ENCODE data around the gene HDDC2.

HDDC2 gene, protein sequence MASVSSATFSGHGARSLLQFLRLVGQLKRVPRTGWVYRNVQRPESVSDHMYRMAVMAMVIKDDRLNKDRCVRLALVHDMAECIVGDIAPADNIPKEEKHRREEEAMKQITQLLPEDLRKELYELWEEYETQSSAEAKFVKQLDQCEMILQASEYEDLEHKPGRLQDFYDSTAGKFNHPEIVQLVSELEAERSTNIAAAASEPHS

DNA sequence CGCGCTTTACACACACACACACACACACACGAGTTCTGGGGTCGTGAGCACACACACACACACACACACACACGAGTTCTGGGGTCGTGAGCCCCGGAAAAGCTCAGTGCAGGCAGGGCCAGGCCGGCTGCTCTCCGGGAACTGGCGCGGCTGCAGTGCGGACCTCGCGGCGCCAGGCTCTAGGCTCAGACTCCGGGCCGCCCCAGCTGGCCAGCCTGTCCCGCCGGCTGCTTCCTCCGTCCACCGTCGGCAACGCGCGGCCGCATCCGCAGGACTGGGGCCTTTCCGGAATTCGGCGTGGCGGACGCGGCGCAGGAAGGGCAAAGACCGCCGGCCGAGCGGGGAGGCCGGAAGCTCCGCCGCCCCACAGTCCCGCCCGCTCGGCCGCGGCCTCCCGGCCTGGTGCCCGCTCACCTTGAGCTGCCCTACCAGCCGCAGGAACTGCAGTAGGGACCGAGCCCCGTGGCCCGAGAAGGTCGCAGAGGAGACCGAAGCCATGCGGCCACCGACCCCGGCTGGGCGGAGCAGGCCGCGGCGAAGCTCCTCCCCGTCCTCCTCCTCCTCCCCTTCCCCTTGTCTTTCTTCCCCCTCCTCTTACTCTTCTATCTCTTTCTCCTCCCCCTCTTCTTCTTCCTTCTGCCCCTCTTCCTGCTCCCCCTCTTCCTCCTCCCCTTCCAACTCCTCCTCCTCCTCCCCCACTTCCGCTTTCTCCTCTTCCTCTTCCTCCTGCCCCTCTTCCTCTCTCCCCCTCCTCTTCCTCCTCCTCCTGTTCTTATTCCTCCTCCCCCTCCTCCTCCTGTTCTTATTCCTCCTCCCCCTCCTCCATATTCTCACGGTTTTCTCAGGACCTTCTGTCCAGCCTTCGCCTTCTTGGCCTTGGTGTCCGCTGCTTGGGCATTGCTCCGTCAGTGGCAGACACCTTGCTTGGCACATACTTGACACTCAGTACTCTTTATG, at the start of gene HDDC2:
Gene HDDC2 (minus strand): TSS at position 533 of the 957 bp plus-strand sequence. CDS start 35 bp downstream, at position 498.
- DNase-seq = peak; percentile 36 to 43

DNA sequence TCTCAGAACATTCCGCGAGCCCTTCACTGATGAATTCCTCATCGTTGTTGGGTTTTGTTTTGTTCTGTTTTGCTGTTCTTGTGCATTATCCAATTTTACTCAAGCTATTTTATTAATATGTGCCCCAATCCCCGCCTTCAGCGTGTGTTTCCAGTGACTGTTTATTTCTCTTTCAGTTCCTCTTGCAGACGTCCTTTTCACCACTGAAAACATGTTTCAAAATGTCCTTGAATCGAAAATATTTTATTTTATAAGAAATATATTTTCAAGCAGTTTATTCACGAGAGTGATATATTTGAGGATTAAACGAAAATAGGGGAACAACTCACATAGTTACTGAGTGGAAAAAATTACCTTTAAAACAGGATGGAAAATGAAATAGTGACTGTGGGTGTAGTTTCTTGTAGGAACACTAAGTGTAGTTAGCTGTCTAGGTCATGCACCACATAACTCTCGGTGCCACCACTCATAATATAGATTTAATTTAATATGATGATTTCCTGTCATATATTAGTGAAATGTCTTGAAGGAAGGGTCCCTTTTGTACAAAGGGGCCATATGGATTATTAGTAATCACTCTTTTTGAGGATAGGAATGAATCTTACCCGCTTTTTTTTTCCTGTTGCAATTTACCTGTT, 45.3 kb upstream of the HDDC2 start:
- DNase-seq = no peak

DNA sequence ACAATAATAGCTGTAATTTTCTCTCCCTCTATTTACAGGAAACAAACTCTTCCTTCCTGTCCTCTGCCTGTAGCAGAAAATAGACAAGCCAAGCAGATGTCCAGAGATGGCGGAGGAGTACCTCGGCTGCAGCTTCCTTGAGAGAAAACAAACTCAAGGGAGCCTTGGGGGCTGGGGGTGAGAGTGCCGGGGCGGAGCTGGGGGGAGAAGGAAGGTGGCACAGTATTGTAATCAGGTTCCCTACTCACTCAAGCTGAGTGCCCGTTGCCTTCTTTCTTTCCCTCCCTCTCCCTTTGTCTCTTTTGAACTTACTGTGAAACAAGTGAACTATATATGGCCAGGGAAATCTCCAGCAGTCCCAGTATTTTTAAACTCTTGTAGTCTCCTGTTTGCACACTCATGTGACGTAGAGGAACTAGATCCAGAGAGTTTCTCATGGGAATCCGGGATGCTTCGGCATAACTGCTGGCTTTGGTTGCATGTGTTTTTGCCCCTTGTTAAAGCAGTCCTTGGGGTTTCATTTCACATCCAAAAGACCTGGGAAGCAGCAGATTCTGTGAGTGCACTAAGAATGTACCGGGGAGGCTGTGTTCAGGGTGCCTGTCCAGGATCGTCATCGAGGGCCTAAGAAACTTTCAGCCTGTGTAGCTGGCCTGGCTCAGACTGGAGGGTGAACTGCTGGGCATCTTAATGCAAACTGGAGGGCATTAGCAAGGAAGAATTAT, 44.6 kb upstream of the HDDC2 start:
- no peak for DNase-seq

DNA sequence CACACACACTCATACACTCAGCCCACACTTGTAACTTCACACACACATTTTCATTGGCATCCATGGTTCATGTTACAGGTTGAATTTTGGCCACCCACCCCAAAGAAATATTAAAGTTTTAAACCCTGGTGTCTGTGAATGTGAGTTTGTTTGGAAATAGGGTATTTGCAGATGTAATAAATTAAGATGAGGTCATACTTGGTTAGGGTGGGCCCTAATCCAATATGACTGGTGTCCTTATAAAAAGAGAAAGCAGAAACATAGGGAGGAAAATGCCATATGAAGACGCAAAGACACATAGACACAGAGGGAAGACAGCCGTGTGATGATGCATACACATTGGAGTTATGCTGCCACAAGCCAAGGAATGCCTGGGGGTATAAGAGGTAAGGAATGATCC, 39.7 kb upstream of the HDDC2 start:
- DNase-seq = no peak

DNA sequence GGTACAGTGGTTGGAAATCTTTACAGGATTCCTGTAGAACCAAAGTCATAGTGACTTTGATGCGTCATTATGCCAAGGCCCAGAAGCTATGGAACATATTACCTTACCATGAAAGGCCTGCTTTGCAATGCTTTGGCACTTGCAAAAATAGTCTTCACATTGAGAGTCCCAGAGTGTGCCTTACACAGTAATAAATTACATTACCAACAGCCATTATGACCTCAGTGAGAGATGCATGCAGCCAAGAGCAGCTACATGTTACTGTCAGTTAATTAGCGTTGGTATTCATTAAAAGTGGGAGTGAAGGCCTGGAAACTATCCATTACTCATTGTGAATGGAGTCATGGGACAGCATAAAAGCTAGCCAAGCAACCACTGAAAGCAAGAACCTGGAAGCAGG, 39.2 kb upstream of the HDDC2 start:
- DNase-seq = no peak

DNA sequence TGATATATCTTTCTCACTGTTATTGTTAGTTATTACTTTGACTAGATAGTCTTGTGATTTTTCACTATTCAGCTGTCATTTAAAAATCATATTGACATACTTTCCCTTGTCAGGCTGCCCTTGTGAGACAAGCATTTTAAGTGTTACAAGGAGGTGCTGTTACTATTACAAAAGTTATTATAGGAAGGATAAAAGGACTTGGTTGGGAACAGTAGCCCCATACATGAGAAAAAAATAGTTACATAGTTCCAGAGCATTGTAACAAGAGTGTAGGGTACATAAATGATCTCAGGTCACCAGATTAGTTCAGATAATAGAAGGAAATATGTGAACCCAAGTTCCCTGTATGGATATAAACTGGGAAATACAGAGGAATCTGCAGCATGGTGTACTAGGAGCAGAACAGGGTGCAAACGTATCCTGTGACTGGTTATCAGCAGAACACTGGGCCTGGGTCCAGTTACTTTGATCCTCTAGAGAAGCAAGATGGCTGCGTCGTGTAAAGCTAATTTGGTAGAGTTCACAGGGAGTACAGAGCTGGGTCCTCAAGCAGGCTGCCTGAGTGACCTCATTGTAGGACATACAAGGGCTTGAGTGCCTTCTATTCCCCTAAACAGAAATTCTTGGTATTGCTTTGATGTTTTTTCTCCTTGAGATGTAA, 38.5 kb upstream of the HDDC2 start:
- DNase-seq = no peak

DNA sequence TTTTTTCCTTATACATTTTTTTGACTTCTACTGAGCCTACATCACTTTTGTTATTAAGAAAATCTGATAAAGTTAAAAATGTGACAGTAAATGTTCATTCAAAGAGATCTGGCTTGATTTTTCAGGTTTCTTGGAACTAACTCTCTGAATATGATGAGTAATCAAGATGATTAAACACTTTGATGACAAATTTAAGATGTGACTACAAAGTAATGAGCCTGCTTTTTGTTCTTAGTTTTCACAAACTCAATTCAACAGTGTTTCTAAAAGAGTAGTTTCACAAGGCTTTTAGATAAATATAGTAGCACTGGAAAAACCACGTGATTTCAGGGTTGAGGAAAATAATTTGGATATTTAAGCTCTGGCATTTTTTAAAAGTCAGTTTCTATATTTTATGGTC, 37.9 kb upstream of the HDDC2 start:
- no peak for DNase-seq

DNA sequence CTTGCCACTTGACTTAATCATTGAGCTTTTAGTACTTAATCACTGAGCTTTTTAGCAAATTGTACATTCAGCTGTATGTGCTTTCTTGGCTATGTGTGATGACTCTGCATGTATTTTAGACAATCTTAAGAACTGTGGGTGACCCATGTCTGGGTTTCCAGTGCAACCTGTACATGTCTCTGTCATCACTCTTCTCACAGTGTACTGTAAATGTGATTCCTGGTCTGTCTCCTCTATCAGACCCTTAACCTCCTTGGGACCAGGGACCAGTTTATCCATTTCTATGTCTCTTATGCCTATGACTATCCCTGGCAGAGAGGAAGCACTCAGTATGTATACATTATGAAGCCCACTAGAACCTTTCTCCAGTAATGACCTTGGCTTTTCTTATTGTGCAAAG, 36.6 kb upstream of the HDDC2 start:
- no peak for DNase-seq

DNA sequence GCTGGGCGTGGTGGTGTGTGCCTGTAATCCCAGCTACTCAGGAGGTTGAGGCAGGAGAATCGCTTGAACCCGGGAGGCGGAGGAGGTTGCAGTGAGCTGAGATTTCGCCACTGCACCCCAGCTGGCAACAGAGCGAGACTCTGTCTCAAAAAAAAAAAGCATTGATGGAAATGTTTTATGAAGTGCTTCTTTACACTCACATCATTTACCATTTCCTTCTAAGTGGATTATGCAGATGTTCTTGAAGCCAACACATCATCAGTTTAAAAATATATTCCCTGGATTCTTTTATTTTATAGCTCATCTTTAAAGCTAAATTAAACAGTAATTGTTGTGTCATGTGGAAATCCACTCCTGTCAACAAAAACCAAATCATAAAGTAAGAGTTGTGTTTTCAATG, 35.9 kb upstream of the HDDC2 start:
- DNase-seq = no peak

DNA sequence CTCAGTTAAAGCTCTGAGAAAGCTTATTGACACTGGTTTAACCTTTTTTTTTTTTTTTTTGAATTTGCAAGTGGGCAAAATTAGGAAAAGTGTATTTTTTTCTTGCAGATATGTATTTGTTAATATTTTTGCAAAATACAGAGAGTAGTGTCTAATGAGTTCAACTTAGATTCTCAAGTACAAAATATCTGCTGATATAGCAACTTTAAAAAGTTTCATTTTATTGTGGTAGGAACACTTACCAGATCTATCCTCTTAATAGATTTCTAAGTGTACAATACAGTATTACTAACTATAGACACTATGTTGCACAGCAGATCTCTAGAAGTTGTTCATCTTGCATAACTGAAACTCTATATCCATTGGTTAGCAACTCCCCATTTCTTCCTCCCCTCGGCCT, 30.9 kb upstream of the HDDC2 start:
- DNase-seq = no peak

DNA sequence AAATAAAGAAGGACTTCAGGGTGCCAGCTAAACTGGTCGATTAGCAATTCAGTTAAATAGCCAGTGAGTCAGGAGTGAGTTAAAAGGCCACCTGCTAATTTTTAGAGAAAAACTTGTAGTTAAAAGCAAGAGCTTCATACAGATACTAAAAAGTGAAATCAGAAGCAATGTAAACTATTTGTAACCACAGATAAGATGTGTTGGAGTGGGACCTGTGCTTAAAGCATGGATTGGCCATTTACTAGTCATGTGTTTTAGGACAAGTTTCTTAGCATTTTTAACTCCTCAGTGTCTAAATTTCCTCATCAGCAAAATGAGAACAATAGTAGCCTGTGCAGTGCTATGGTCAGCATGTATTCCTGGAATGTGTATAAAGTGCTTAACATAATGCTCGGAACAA, 23.8 kb upstream of the HDDC2 start:
- no peak for DNase-seq

DNA sequence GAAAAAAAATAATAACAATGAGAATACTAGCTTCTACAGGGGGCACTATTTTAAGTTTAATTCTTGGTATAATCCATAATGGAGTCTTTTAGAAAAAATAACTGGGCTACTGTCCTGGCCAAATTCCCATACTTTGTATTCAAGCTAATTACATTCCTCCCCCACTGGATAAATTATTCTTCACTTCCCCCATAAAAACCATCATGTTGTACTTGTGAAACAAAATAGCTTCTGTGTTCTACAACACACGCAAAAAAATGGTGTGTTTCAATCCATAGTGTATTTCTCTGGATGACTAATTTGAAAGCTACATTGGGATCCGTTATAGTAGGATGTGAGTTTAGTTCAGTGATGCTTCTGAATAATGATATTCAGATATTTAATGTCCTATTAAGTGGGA, 21.6 kb upstream of the HDDC2 start:
- no peak for DNase-seq

DNA sequence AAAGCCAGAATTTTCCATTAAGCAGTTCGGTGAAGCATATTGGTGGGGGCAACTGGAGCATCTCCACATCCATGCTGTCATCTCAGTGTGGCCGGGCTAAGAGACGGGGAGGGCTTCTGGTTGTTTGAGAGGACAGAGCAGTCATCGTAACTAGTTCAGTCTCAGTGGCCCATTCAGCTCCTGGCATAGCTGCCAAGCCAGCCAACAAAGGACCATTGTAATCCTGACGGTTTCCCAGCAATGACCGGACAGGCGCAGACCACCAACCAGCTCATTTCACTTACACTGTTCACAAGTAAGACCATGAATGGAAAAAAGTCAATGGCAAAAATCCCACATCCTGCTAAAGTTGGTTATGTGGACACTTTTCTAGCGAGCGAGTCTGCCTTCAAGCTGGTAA, 14.9 kb upstream of the HDDC2 start:
- no peak for DNase-seq

DNA sequence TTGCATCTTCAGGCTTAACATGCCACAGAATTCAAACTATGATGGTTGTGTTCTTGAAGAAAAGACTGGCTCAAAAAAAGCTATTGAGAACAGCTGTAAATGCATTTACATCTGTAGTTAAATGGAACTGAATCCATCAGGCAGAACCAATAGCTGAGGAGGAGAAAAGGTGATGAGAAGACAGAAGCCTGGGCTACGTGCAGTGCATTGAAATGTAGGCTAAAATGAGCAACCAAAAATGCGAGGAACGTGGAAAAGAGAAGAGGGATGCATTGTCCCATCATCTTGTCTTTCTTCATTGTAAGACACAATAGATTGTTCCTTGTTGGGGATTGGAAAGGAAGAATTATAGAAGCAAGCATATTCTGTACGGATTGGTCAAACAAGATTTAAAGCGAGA, 13.8 kb upstream of the HDDC2 start:
- DNase-seq = no peak

DNA sequence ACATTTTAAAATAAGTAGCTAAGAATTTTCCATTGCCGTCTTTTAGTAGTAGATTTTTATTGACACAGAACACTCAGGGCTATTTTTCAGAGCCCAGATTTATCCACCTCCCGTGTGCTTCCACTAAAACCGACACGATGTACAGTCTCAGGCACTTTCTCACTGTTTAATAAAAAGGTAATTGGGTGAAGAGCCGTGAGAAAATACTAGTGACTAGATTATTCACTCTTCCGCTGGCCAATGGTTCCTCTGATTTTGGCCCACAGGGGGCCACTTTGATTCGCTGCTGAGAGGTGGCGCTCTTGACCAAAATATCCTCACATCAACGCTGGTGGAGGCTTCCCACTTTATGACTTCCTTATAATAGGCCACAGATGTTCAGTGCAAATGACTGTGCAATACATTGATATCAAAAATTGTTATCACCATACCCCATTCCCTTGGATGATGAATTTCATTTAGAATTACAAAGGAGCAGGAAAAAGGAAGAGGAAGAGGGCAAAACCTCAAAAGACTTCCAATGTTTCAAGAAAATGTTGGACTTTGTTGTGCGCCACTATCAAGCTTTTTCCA, 12.3 kb upstream of the HDDC2 start:
- peak; percentile 45 to 50 for DNase-seq

DNA sequence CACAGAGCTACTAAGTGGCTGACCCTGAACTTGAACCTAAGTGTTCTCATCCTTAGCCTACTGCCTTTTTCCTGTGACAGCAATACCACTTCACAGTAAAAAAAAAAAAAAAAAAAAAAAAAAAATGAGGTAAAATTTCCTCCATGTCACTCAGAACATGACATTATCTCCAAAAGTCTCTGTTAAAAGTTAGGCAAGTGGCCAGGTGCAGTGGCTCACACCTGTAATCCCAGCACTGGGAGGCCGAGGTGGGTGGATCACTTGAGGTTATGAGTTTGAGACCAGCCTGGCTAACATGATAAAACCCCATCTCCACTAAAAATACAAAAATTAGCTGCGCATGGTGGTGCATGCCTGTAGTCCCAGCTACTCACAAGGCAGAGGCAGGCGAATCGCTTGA, 11.2 kb upstream of the HDDC2 start:
- no peak for DNase-seq

DNA sequence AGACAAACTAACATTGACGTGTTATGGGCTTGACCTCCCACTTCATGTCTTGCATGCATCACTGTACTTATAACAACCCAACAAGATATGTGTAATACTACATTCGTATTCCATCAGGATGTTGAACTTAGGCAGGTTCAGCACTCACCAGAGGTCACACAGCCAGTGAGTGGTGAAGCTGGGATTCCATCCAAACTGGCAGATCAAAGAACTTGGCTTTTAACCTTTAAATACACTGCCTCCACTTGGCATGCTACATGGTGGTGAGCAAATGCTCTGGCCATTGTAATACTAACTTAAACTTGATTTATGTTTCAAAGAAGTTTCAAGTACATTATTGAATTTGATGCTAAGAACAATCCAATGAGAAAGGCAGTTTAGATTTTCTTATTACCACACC, 10.7 kb upstream of the HDDC2 start:
- DNase-seq = no peak

DNA sequence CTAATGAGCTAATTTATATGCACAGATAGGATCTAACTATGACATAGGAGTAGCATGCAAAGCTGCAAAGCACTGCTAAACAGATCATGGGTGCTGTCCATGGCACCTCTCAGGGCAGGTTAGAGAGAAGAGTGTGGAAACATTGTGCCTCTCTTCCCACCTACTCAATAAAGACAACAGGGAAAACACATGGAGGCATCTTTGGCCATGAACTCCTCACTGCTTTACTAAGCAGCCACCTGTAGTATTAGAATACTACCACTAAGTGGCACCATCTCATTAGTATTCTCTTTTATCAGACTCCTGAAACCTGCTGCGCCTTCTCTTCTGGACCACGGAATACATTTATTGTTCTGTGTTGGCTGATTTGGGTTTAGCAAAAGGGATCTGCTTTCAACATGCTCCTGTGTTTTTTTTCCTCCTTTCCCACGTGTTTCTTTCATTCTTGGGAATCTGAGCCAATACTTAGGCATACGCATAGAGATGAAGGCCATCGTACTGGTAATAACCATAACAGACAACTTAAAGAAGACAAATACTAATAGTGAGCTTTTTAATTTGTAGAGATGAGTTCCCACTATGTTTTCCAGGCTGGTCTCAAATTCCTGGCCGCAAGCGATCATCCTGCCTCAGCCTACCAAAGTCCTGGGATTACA, 9.4 kb upstream of the HDDC2 start:
- peak in 1 of 2 donors; percentile 64 for DNase-seq

DNA sequence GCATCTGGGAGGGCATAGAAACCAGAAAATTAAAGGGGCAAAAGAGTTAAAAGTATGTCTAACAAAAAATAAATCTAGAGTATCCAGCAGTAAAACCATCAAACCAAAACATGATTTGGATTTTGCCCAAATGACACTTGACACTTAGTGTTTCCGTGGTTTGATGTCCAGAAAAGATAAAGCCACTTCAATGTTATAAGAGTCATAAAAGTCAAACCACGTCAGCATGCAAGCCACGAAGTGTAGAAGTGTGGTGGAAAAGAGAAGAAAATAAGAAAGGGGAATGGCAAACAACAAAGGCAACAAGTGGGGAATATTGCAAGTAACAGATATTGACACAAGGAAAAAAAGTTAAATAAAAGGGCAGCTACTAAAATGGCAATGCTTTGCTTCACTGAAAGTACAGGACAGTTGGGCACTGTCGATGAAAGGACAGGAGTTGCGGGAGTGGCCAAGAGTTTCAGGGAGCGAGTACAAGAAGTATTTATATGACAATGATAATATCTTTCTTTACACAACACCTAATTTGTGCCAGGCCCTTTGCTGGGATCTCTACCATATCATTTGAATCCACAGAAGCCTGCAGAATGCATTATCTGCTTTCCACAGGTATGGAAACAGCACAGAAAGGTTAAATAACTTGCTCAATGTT, 6.3 kb upstream of the HDDC2 start:
- no peak for DNase-seq

DNA sequence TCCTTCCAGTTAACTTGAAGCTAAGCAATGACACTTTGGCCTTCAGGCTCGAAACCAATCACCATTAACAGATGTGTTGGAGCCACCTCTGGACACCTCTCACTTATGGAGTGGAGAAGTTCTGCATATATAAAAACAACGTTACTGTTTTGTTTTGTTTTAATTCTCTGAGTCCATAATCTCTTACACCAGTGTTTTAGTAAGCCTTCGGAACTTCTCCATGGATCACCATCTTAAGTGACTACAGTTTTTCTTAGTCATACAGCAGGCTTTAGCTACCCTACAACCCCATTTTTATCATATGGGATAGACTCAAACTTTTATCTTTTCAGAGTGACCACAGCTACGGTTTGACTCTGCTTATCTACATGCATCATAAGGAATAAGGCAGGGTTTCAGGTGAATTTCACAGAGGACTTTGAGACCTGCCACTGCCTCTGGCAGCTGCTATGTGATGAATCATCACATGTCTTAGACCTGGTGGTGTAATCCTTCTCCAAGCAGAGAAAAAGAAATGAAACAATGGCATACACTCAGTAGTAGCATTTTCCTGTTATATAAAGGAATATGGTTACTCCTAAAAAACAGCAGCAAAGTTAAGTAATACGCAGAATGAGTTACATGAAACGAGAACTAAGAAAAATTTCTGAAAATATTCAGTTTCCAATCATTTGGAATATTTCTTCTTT, 5.5 kb upstream of the HDDC2 start:
- no peak for DNase-seq

DNA sequence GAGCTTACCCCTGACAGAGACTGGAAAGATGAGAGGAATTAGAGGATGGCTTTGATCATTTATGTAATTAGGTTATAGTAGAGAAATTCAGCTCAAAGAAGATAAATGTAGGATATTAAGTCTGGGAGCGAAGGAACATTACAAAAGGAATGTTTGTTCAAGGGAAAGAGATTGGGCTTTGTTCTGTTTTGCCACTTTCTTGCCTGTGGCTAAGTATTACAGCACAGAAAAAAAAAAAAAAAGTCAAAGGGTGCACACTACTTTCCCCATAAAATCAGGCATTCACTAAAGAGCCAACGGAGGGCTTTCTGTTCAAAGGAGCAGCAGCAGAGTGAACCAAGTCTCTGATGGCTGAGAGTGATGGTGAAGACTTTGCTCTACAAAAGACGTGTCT, 5.0 kb upstream of the HDDC2 start:
- DNase-seq = no peak

All from CD4-positive, alpha-beta T cell treated with Interleukin-1 beta for 1 hour (primary cell).